ENCODE results near the gene PNPLA1. TPM values are rescaled to one million over a fixed set of nuclear protein-coding genes. Genes with fewer than 3 reads are reported as not detected.

Gene PNPLA1
- total RNA-seq, 1 donor from 2014 or later: not detected

DNA sequence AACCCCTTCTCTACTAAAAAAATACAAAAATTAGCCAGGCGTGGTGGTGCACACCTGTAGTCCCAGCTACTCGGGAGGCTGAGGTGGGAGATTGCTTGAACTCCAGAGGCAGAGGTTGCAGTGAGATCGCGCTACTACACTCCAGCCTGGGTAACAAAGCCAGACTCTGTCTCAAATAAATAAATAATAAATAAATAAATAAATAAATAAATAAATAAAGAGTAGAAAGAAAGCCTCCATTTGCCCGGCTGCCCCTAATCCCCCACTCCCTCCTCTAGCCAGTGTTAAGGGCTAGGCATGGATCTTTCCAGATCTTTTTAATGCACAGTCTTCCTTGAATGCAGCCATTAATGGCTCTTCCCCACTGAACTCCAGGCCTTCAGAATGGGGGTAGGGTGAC, 3.2 kb downstream of the PNPLA1 start:
- Histone ChIP-seq H3K4me1 (no peaks in the 10 kb centered on the region), H3K27ac (replicated peaks) (no peak overlapping the region), H3K27me3 (ENCODE audit: low read depth) (peaks cover 83% of the 10 kb centered on the region), H3K36me3 (no peaks in the 10 kb centered on the region), H3K9me3 (replicated peaks) (no peaks in the 10 kb centered on the region), H3K4me3 (no peak overlapping the region)
- DNase-seq: no peak
- no peak for TF ChIP-seq CTCF (IDR thresholded peaks at IDR 0.05; ENCODE audit: borderline replicate concordance)
- intact Hi-C loops (cut with micrococcal nuclease): no loop called here

DNA sequence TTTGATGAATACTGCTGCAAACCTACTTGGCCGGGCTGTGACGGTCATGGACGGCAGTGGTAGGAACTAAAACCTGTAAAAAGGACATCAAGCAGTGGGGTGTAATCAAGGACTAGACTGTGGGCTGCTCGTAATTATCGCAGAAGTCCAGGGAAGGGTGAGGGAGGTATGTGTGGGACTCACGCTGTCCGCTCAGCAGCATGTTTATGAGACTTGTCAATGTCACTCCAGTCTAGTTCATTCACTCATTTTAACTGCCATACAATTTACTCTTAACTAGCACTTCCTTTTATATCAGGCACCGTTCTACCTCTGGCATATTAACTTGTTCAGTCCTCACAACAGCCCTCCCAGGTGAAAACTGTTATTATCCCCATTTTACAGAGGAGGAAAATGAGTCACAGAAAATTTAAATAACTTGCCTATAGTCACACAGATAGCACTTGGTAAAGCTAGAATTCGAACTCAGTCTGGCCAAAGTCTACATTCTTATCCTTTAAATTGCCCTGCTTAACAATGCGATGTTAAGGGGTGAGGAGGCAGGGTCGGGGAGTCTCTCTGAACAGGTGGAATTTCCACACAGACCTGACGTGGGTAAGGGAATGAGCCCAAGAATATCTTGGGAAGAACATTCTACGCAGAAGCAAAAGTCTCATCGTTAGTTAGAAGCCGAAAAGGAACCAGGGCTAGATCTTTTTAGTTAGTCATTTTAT, 4.1 kb downstream of the PNPLA1 start:
- Histone ChIP-seq H3K36me3 (no peaks in the 10 kb centered on the region), H3K4me3 (no peak overlapping the region), H3K27ac (replicated peaks) (no peak overlapping the region), H3K9me3 (replicated peaks) (no peaks in the 10 kb centered on the region), H3K4me1 (no peaks in the 10 kb centered on the region), H3K27me3 (ENCODE audit: low read depth) (peaks cover 87% of the 10 kb centered on the region)
- TF ChIP-seq CTCF (IDR thresholded peaks at IDR 0.05; ENCODE audit: borderline replicate concordance): no peak
- no peak for DNase-seq
- intact Hi-C loops (cut with micrococcal nuclease): no loop called here

GRCh38 chr6:36276581-36277536, 7.0 kb downstream of the PNPLA1 start:
- intact Hi-C loops (cut with micrococcal nuclease): no loop called here
- Histone ChIP-seq H3K9me3 (replicated peaks) (no peaks in the 10 kb centered on the region), H3K4me3 (no peak overlapping the region), H3K27me3 (ENCODE audit: low read depth) (peaks cover 85% of the 10 kb centered on the region), H3K4me1 (no peaks in the 10 kb centered on the region), H3K27ac (replicated peaks) (no peak overlapping the region), H3K36me3 (no peaks in the 10 kb centered on the region)
- no peak for DNase-seq
- TF ChIP-seq CTCF (IDR thresholded peaks at IDR 0.05; ENCODE audit: borderline replicate concordance): no peak

- no peaks in the 10 kb centered on the region for H3K9me3 ChIP-seq (replicated peaks)
- no peak for DNase-seq
- H3K27me3 ChIP-seq (ENCODE audit: low read depth): peaks cover 83% of the 10 kb centered on the region
- H3K4me1 ChIP-seq: no peaks in the 10 kb centered on the region
- no peak overlapping the region for H3K4me3 ChIP-seq
- intact Hi-C loops (cut with micrococcal nuclease): no loop called here
- no peak for TF ChIP-seq CTCF (IDR thresholded peaks at IDR 0.05; ENCODE audit: borderline replicate concordance)
- H3K27ac ChIP-seq (replicated peaks): no peak overlapping the region
- no peaks in the 10 kb centered on the region for H3K36me3 ChIP-seq
These were observed 8.1 kb downstream of the PNPLA1 start for GRCh38 chr6:36277946-36278470.

DNA sequence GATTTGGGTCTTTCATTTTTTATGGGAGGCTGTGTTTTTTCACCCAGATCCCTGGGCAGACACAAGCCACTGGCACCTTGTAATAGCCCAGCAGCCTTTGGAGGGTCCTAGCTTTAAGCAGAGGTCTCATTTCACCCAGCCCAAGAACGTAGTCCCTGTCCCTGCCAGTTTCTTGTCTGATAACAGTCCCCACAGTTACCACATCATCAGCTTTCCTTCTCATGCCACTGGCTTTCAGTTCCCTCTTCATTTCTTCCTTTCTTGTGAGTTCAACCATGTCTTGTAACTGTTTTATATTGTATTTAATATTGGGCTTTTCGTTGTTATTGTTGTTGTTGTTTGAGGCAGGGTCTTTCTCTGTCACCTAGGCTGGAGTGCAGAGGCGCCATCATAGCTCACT, 10.6 kb downstream of the PNPLA1 start:
- H3K9me3 ChIP-seq (replicated peaks): no peaks in the 10 kb centered on the region
- no peaks in the 10 kb centered on the region for H3K36me3 ChIP-seq
- no peaks in the 10 kb centered on the region for H3K4me1 ChIP-seq
- no peak overlapping the region for H3K27ac ChIP-seq (replicated peaks)
- TF ChIP-seq CTCF (IDR thresholded peaks at IDR 0.05; ENCODE audit: borderline replicate concordance): no peak
- no peak for DNase-seq
- peaks cover 91% of the 10 kb centered on the region for H3K27me3 ChIP-seq (ENCODE audit: low read depth)
- H3K4me3 ChIP-seq: no peak overlapping the region
- intact Hi-C loops (cut with micrococcal nuclease): no loop called here
